GM12872 (cell line): ENCODE data around the gene NCAPD3.

Experiments
- TF ChIP-seq, protein P1 (sequence below): IDR thresholded peaks from 3 replicates; pipeline ENCODE4 v1.5.1; 2011; ENCODE audit warnings: low read depth, mild to moderate bottlenecking, low read length, moderate library complexity; ENCODE audit not compliant: insufficient read depth

The NCAPD3 gene

GRCh38 chr11:134223836-134224709 lies at the start of gene NCAPD3, which contains the start of gene VPS26B:
Gene NCAPD3 (minus strand): TSS chr11:134223967. CDS start chr11:134223926, 41 bp downstream.
Gene VPS26B (plus strand): TSS chr11:134224671. CDS start chr11:134225123, 452 bp downstream.
- TF ChIP-seq, protein P1, sequence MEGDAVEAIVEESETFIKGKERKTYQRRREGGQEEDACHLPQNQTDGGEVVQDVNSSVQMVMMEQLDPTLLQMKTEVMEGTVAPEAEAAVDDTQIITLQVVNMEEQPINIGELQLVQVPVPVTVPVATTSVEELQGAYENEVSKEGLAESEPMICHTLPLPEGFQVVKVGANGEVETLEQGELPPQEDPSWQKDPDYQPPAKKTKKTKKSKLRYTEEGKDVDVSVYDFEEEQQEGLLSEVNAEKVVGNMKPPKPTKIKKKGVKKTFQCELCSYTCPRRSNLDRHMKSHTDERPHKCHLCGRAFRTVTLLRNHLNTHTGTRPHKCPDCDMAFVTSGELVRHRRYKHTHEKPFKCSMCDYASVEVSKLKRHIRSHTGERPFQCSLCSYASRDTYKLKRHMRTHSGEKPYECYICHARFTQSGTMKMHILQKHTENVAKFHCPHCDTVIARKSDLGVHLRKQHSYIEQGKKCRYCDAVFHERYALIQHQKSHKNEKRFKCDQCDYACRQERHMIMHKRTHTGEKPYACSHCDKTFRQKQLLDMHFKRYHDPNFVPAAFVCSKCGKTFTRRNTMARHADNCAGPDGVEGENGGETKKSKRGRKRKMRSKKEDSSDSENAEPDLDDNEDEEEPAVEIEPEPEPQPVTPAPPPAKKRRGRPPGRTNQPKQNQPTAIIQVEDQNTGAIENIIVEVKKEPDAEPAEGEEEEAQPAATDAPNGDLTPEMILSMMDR = no peak

GRCh38 chr11:134273317-134273712 lies 49.5 kb upstream of the NCAPD3 start:
- TF ChIP-seq, protein P1 = no peak

- TF ChIP-seq, protein P1 = no peak
These were observed 48.9 kb upstream of the NCAPD3 start for GRCh38 chr11:134272381-134273316.

DNA sequence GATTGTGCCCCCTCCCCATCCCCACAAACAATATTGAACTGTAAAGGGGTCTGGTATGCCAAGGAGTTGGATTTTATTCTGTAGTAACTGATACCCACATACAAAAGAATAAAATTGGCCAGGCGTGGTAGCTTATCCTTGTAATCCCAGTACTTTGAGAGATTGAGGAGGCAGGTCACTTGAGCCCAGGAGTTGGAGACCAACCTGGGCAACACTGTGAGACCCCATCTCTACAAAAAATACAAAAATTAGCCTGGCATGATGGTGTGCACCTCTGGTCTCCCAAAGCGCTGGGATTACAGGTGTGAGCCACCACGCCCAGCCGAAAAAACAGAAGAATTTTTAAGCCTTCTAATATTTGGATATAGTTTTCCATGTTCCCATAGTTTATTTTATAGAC lies 48.2 kb upstream of the NCAPD3 start:
- TF ChIP-seq, protein P1 = no peak

DNA sequence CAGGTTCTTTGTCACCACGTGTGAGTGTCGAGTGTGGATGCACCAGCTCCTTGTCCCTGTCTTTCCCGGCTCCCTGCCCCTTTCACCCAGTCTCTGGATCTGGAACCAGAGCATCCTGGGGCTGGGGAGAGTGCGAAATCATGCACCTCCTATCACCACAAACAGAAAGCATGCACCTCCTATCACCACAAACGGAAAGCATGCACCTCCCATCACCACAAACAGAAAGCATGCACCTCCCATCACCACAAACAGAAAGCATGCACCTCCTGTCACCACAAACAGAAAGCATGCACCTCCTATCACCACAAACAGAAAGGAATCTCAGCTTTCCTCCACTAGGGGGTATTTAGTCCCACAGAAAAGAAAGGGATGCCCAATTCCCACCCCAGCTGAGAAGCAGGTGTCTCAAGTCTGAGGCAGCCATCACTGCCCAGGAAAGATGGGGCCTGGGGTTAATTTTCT lies 46.5 kb upstream of the NCAPD3 start:
- TF ChIP-seq, protein P1 = peak; percentile 22; the same call in 1 of the 3 replicates

DNA sequence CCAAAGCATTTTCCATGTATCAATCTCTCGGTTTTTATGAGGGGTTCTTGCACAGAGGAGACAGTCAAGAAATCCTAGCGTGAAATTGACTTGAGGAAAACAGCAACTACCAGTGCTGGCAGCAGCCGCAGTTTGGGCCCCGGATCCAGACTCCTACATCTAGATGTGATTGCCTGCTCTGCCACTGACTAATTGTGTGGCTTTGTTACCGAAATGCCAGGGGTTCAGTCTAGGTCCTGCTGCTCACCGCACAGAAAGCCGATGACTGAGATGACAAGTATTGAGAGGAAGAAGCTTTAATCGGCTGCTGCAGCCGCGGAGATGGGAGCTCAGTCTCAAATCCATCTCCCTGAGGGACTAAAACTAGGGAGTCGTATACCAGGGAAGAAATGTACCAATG lies 44.2 kb upstream of the NCAPD3 start:
- TF ChIP-seq, protein P1 = no peak

- TF ChIP-seq, protein P1 = no peak
These were observed 43.7 kb upstream of the NCAPD3 start for GRCh38 chr11:134267461-134267860.
